ENCODE results near the gene PDE8A. TPM values are rescaled to one million over a fixed set of nuclear protein-coding genes. Genes with fewer than 3 reads are reported as not detected.

PDE8A gene
- total and polyA plus RNA-seq, 2 of the 4 experiments (the other 2 are of a cell fraction) = 32.4 to 35.9 TPM

GRCh38 chr15:84980196-84981053, 1.2 kb upstream of the PDE8A start:
- peak overlapping the region; percentile 94 for H3K14ac ChIP-seq (replicated peaks; ENCODE audit: low read depth, low read length)
- H3K4ac ChIP-seq (ENCODE audit: low read depth, low read length) = peak overlapping the region; percentile 78
- H3K79me1 ChIP-seq (ENCODE audit: low read depth in 1 of 2, low read length in 2 of 2) = peaks cover under 1 to 20% of the 10 kb centered on the region in 2 experiments; a peak in 3 of 4 replicates
- H3K27ac ChIP-seq (ENCODE audit: insufficient read depth, low read length) = peak overlapping the region; percentile 82
- H2AFZ ChIP-seq (replicated peaks; ENCODE audit: low read length, poor library complexity) = peak overlapping the region; percentile 99
- WGBS, 2 experiments (ENCODE audit: extremely low coverage in 2 of 2, insufficient read length in 1 of 2) = 0% methylated on average over 31 of the region's 66 CpGs; no CpG with 5 or more reads in 1 of the 2 experiments
- DNase-seq = peak; percentile 74
- peaks cover 3% of the 10 kb centered on the region for H3K4me1 ChIP-seq (ENCODE audit: control insufficient read depth, insufficient read depth, low read length)
- no peak overlapping the region; the same call in 1 of the 2 replicates for H4K5ac ChIP-seq (ENCODE audit: low read depth, low read length)
- H3K4me3 ChIP-seq (ENCODE audit: insufficient read depth, low read depth, low read length) = peak overlapping the region; percentile 88
- 0 out of 2 replicates have a peak, but pooled peaks cover 3% of the 10 kb centered on the region for H3K9me1 ChIP-seq (ENCODE audit: insufficient read depth, low read length)
- H3K9me3 ChIP-seq (ENCODE audit: control insufficient read depth, insufficient read depth, low read length) = no peaks in the 10 kb centered on the region
- peak overlapping the region; percentile 88 for H2BK5ac ChIP-seq (ENCODE audit: low read depth, low read length, poor library complexity, severe bottlenecking)
- H2AK9ac ChIP-seq (replicated peaks; ENCODE audit: low read depth, low read length, poor library complexity) = peak overlapping the region; percentile 92
- peak overlapping the region; percentile 66 for H3K9ac ChIP-seq (ENCODE audit: low read depth, low read length)
- intact Hi-C loops (cut with micrococcal nuclease) = loop anchor here (1.0 kb wide), 1 partner anchor 25 kb away; no protein-coding TSS in a partner anchor
- dilution Hi-C loops (cut with HindIII; ENCODE audit: low sequenced_read_pairs, unreplicated experiment) = no loop called here
- peak overlapping the region; percentile 66; the same call in 1 of the 2 replicates for H3K18ac ChIP-seq (ENCODE audit: low read depth, low read length)
- H2BK15ac ChIP-seq (ENCODE audit: low read depth, low read length) = no peak overlapping the region; the same call in 2 of the 3 replicates
- BruUV-seq (replicated peaks) = no TSS peak
- POLR2A ChIA-PET (ENCODE audit: unreplicated experiment) = interaction anchor here (1.0 kb wide), 1 partner anchor 63 kb away, joined by 3 read pairs; no protein-coding TSS in a partner anchor
- CTCF ChIA-PET = interaction anchor here (1.7 kb wide), 1 partner anchor 63 kb away, joined by 7 read pairs; no protein-coding TSS in a partner anchor
- peak; percentile 69 for ATAC-seq (ENCODE audit: low read depth)
- peak overlapping the region; percentile 59 for H2BK20ac ChIP-seq (ENCODE audit: low read depth, low read length)
- H3K36me3 ChIP-seq (ENCODE audit: control insufficient read depth, insufficient read depth, low read length) = no peaks in the 10 kb centered on the region
- peak overlapping the region; percentile 78 for H4K91ac ChIP-seq (ENCODE audit: insufficient read depth, low read depth, low read length)
- H3K56ac ChIP-seq (ENCODE audit: extremely low read depth, insufficient read depth, low read length) = peak overlapping the region; percentile 77
- H4K20me1 ChIP-seq (ENCODE audit: insufficient read depth, low read length) = peaks cover 27% of the 10 kb centered on the region
- H2BK120ac ChIP-seq (ENCODE audit: low read depth, low read length) = peak overlapping the region; percentile 93
- in situ Hi-C loops (cut with MboI; ENCODE audit: low sequenced_read_pairs) = no loop called here
- no peaks in the 10 kb centered on the region for H3K27me3 ChIP-seq (ENCODE audit: control insufficient read depth, insufficient read depth, low read length)
- peak overlapping the region; percentile 86; the same call in 1 of the 2 replicates for H3K23ac ChIP-seq (ENCODE audit: low read depth, low read length)
- H2AK5ac ChIP-seq (ENCODE audit: low read depth, low read length) = peak overlapping the region; percentile 39; the same call in 1 of the 2 replicates
- H3K4me2 ChIP-seq (ENCODE audit: low read depth, low read length) = peak overlapping the region; percentile 93
- H4K8ac ChIP-seq (ENCODE audit: low read depth in 2 of 2, low read length in 2 of 2) = peak overlapping the region; percentile 32 to 87; a peak in 3 of 4 replicates
- TF ChIP-seq NFE2L2 (IDR thresholded peaks at IDR 0.05; ENCODE audit: low read depth, low read length) = no peak
- peak; percentile 81 for TF ChIP-seq POLR2A (IDR thresholded peaks at IDR 0.05; ENCODE audit: low read depth, low read length)
- no peak for TF ChIP-seq MAFK (IDR thresholded peaks at IDR 0.05; ENCODE audit: low read depth, low read length)
- TF ChIP-seq BHLHE40 (IDR thresholded peaks at IDR 0.05; ENCODE audit: low read depth, low read length) = peak; percentile 76
- no peak for TF ChIP-seq RFX5 (IDR thresholded peaks at IDR 0.05; ENCODE audit: low read depth, low read length)
- no peak for TF ChIP-seq CEBPB (IDR thresholded peaks at IDR 0.05; ENCODE audit: low read depth, low read length)
- TF ChIP-seq RCOR1 (IDR thresholded peaks at IDR 0.05; ENCODE audit: insufficient replicate concordance, low read length) = no peak
- no peak for TF ChIP-seq ELK1 (IDR thresholded peaks at IDR 0.05; ENCODE audit: borderline replicate concordance, low read depth, low read length)
- TF ChIP-seq CTCF (conservative IDR thresholded peaks at IDR 0.05; ENCODE audit: low read depth, low read length) = no peak
- TF ChIP-seq CHD1 (IDR thresholded peaks at IDR 0.05; ENCODE audit: low read depth, low read length) = 0 out of 2 replicates have a peak, but pooled peaks have one; percentile 19
- no peak for TF ChIP-seq FOS (IDR thresholded peaks at IDR 0.05; ENCODE audit: low read depth, low read length)
- TF ChIP-seq RAD21 (IDR thresholded peaks at IDR 0.05; ENCODE audit: low read length) = no peak
- peak; percentile 78 for TF ChIP-seq USF2 (IDR thresholded peaks at IDR 0.05; ENCODE audit: low read depth, low read length)
